HL-60 (cell line): ENCODE data around the gene SLC25A4.

Source experiments
- CTCF ChIP-seq: IDR thresholded peaks from one replicate; pipeline ENCODE4 v1.5.1; 2011; ENCODE audit warnings: low read length, control low read depth, inconsistent platforms; ENCODE audit not compliant: insufficient read depth
- GABPA ChIP-seq: IDR thresholded peaks from 2 replicates; pipeline ENCODE4 v1.6.1; 2012; ENCODE audit warnings: low read depth
- POLR2AphosphoS5 ChIP-seq: IDR thresholded peaks from 2 replicates; pipeline ENCODE4 v1.6.1; 2012; ENCODE audit warnings: low read depth
- REST ChIP-seq: IDR thresholded peaks from 2 replicates; pipeline ENCODE4 v1.6.1; 2012; ENCODE audit warnings: low read depth; ENCODE audit not compliant: insufficient replicate concordance
- SPI1 ChIP-seq: IDR thresholded peaks from 2 replicates; pipeline ENCODE4 v1.6.1; 2012; ENCODE audit warnings: low read depth, mild to moderate bottlenecking, borderline replicate concordance

DNA sequence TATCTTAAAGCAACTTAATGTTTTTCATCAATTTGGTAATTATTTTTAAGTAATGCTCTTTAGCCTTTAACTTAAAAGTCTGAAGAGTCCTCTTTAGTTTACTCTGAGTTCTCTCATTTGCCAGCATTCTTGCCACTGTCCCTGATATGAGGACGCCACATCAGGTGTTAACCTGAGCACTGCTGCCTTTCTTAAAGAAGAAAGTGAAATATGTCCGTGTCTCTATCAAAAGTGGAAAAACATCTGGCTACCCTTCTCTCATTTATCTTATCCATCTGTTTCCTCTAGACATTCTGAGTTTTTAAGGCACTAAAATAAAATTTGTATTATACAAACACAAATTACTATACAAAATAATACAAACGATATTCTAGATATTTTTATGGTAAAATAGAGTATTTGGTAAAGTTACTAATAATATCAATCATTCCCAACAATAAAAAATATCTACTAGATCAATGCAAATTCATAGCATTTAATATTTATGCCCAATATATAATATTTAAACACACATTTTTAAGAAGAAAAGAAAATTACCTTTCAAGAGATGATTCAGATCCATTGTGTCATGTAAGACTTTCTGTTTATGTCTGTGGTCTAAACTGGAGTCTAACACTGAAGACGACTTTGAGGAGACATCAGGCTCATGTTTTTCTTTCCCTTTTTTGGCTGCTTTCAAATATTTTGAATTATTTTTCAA, 46.7 kb downstream of the SLC25A4 start:
- TF ChIP-seq CTCF (no peak), POLR2AphosphoS5 (no peak), REST (no peak), GABPA (no peak), SPI1 (no peak)
